ENCODE measurements around the gene DSTYK. TPM values are rescaled to one million over a fixed set of nuclear protein-coding genes. Genes with fewer than 3 reads are reported as not detected.
"Not testable (repeated sequence)": the region's sequence is repeated elsewhere in the genome, so short reads cannot be mapped to it uniquely, and the experiment has no call there.

The DSTYK gene
- total RNA-seq, 2 experiments from 2014 or later: 13.9 to 15.3 TPM

GRCh38 chr1:205158048-205158616, 53.4 kb downstream of the DSTYK start:
- H3K4me1 ChIP-seq (ENCODE audit: insufficient read depth, low read length): no peaks in the 10 kb centered on the region
- H3K27me3 ChIP-seq (ENCODE audit: control insufficient read depth in 1 of 2, insufficient read depth in 2 of 2, low read length in 2 of 2): no peaks in the 10 kb centered on the region
- no peak overlapping the region for H3K27ac Mint-ChIP-seq
- no peak overlapping the region for H3K4me3 Mint-ChIP-seq
- peaks cover 5% of the 10 kb centered on the region for H3K9me3 Mint-ChIP-seq
- DNase-seq: no peak
- no peak overlapping the region for H3K4me3 ChIP-seq (ENCODE audit: low read length)
- ChIA-PET CTCF (no interaction called here), POLR2A (no interaction called here)
- no peak for ATAC-seq (ENCODE audit: poor library complexity)
- no peaks in the 10 kb centered on the region for H3K4me1 Mint-ChIP-seq (ENCODE audit: low read depth)
- H3K36me3 Mint-ChIP-seq (ENCODE audit: low read depth): peaks cover 100% of the 10 kb centered on the region
- no peak for TF ChIP-seq CTCF (IDR thresholded peaks at IDR 0.05)
- no peak overlapping the region for H3K27ac ChIP-seq (ENCODE audit: low read depth in 1 of 2, low read length in 2 of 2)
- intact Hi-C loops (cut with DNase I, micrococcal nuclease): no loop called here
- peaks cover 5 to 8% of the 10 kb centered on the region in 2 experiments for H3K9me3 ChIP-seq (ENCODE audit: control insufficient read depth in 1 of 2, insufficient read depth in 1 of 2, low read length in 2 of 2)
- peaks cover 89% of the 10 kb centered on the region for H3K36me3 ChIP-seq (ENCODE audit: insufficient read depth, low read length)
- H3K27me3 Mint-ChIP-seq: no peaks in the 10 kb centered on the region

GRCh38 chr1:205155665-205156377, 55.7 kb downstream of the DSTYK start:
- H3K4me3 ChIP-seq (ENCODE audit: low read length); DNase-seq; intact Hi-C loops (cut with DNase I, micrococcal nuclease); H3K4me1 ChIP-seq (ENCODE audit: insufficient read depth, low read length); H3K9me3 ChIP-seq (ENCODE audit: control insufficient read depth in 1 of 2, insufficient read depth in 1 of 2, low read length in 2 of 2); H3K4me3 Mint-ChIP-seq; H3K9me3 Mint-ChIP-seq; ATAC-seq (ENCODE audit: poor library complexity); H3K4me1 Mint-ChIP-seq (ENCODE audit: low read depth); CTCF ChIA-PET; H3K27ac Mint-ChIP-seq; H3K27ac ChIP-seq (ENCODE audit: low read depth in 1 of 2, low read length in 2 of 2); H3K27me3 Mint-ChIP-seq; H3K27me3 ChIP-seq (ENCODE audit: control insufficient read depth in 1 of 2, insufficient read depth in 2 of 2, low read length in 2 of 2): not testable (repeated sequence)
- POLR2A ChIA-PET: interaction anchor here (0.7 kb wide), 1 partner anchor 14 kb away, joined by 4 read pairs; no protein-coding TSS in a partner anchor
- peaks cover 88% of the 10 kb centered on the region for H3K36me3 Mint-ChIP-seq (ENCODE audit: low read depth)
- peaks cover 76% of the 10 kb centered on the region for H3K36me3 ChIP-seq (ENCODE audit: insufficient read depth, low read length)

- H3K36me3 ChIP-seq (ENCODE audit: insufficient read depth, low read length): peaks cover 74% of the 10 kb centered on the region
- H3K27me3 ChIP-seq (ENCODE audit: control insufficient read depth in 1 of 2, insufficient read depth in 2 of 2, low read length in 2 of 2): no peaks in the 10 kb centered on the region
- Mint-ChIP-seq H3K36me3 (ENCODE audit: low read depth) (peaks cover 88% of the 10 kb centered on the region), H3K27ac (no peak overlapping the region), H3K9me3 (peaks cover 2% of the 10 kb centered on the region), H3K4me3 (no peak overlapping the region), H3K4me1 (ENCODE audit: low read depth) (no peaks in the 10 kb centered on the region), H3K27me3 (no peaks in the 10 kb centered on the region)
- TF ChIP-seq CTCF (IDR thresholded peaks at IDR 0.05): no peak
- no peak for DNase-seq
- H3K4me3 ChIP-seq (ENCODE audit: low read length): no peak overlapping the region
- ATAC-seq (ENCODE audit: poor library complexity): no peak
- H3K4me1 ChIP-seq (ENCODE audit: insufficient read depth, low read length): no peaks in the 10 kb centered on the region
- H3K27ac ChIP-seq (ENCODE audit: low read depth in 1 of 2, low read length in 2 of 2): no peak overlapping the region
- ChIA-PET POLR2A (no interaction called here), CTCF (interaction anchor here (1.9 kb wide), 1 partner anchor 11 kb away, joined by 6 read pairs; no protein-coding TSS in a partner anchor)
- peaks cover 5 to 8% of the 10 kb centered on the region in 2 experiments for H3K9me3 ChIP-seq (ENCODE audit: control insufficient read depth in 1 of 2, insufficient read depth in 1 of 2, low read length in 2 of 2)
- intact Hi-C loops (cut with DNase I, micrococcal nuclease): no loop called here
Measured at GRCh38 chr1:205152505-205152904, 59.0 kb downstream of the DSTYK start.

Measured in CD4-positive, alpha-beta T cell (primary cell).